Osteoblast (primary cell): ENCODE measurements around the gene RNASE7. TPM values are rescaled to one million over a fixed set of nuclear protein-coding genes. Genes with fewer than 3 reads are reported as not detected.
A peak's percentile ranks its signal among the peaks of the same experiment; 100 is the strongest.
"Not testable (repeated sequence)": the region's sequence is repeated elsewhere in the genome, so short reads cannot be mapped to it uniquely, and the experiment has no call there.

Source experiments
- DNase-seq: peaks from one replicate; pipeline ENCODE4 v3.0.0; 2011; ENCODE audit warnings: low spot score, mixed read lengths; ENCODE audit not compliant: insufficient read length; ENCODE audit errors: missing footprints
- H2AFZ ChIP-seq: 2 replicates; pipeline ENCODE4 v1.6.0; 2011; ENCODE audit warnings: mild to moderate bottlenecking, low read length
- H3K27ac ChIP-seq: 2 replicates; pipeline ENCODE4 v1.5.1; 2011; ENCODE audit warnings: mild to moderate bottlenecking, low read depth, low read length, moderate library complexity
- H3K27me3 ChIP-seq: 2 replicates; pipeline ENCODE4 v1.6.0; 2012; ENCODE audit warnings: mild to moderate bottlenecking, control low read depth, inconsistent platforms, low read length, moderate library complexity; ENCODE audit not compliant: insufficient read depth
- H3K36me3 ChIP-seq: 2 replicates; pipeline ENCODE4 v1.5.1; 2011; ENCODE audit warnings: mild to moderate bottlenecking, low read length, control low read depth, moderate library complexity; ENCODE audit not compliant: insufficient read depth
- H3K4me1 ChIP-seq: 2 replicates; pipeline ENCODE4 v1.5.1; 2011; ENCODE audit warnings: mild to moderate bottlenecking, low read length, control low read depth, moderate library complexity; ENCODE audit not compliant: insufficient read depth
- H3K4me2 ChIP-seq: 2 replicates; pipeline ENCODE4 v1.6.0; 2011; ENCODE audit warnings: mild to moderate bottlenecking, low read length; ENCODE audit not compliant: insufficient read depth
- H3K4me3 ChIP-seq: fragments of 200-600 bp; sonication (generic); 3 replicates; pipeline ENCODE4 v1.5.1; 2012; ENCODE audit warnings: mild to moderate bottlenecking, low read length, inconsistent platforms; ENCODE audit not compliant: insufficient read depth
- H3K79me2 ChIP-seq: 2 replicates; pipeline ENCODE4 v1.6.0; 2012; ENCODE audit warnings: mild to moderate bottlenecking, low read length, control low read depth, inconsistent platforms; ENCODE audit not compliant: insufficient read depth
- H3K9me3 ChIP-seq: 2 replicates; pipeline ENCODE4 v1.5.1; 2011; ENCODE audit warnings: low read depth, low read length, control low read depth
- H4K20me1 ChIP-seq: 2 replicates; pipeline ENCODE4 v1.6.0; 2012; ENCODE audit warnings: mild to moderate bottlenecking, low read length, control low read depth; ENCODE audit not compliant: insufficient read depth
- total RNA-seq: library from RNA; depleted of rRNA; stranded (reverse); fragments of >200 nt; gene quantifications from 2 replicates; pipeline ENCODE4 v1.2.3, GENCODE V29; 2012
- TF ChIP-seq, protein P1 (sequence below): IDR thresholded peaks from 2 replicates; pipeline ENCODE4 v1.5.1; 2011; ENCODE audit warnings: mild to moderate bottlenecking, low read depth, low read length, moderate library complexity; ENCODE audit errors: extremely low read depth

The RNASE7 gene
- total RNA-seq, 1 donor, result not detected

DNA sequence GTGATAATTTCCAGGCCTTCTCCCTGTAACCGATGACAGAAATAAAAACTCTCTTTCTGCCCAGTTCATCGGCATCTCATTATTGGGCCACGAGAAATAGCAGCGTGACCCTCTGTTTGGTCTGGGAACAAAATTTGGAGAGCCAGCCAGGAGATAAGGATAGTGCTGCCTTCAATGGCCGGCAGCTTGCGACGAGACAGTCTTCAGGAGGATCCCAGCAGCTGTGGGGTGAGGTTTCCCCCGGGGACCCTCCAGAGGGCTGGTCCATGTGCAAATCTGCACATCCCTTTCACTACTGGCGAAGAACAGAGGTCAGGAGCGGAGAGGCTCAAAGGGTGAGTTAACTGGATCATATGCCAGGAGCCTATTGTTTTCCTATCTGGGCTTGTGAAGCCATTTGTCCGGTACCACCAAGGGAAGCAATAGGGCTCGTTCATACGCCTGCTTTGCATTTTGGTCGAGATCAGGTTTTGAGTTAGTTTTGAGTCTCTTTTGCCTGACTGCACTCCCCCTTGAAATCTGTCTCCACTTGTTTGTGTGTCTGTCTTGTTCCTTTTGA, 38.3 kb upstream of the RNASE7 start:
- TF ChIP-seq, protein P1, sequence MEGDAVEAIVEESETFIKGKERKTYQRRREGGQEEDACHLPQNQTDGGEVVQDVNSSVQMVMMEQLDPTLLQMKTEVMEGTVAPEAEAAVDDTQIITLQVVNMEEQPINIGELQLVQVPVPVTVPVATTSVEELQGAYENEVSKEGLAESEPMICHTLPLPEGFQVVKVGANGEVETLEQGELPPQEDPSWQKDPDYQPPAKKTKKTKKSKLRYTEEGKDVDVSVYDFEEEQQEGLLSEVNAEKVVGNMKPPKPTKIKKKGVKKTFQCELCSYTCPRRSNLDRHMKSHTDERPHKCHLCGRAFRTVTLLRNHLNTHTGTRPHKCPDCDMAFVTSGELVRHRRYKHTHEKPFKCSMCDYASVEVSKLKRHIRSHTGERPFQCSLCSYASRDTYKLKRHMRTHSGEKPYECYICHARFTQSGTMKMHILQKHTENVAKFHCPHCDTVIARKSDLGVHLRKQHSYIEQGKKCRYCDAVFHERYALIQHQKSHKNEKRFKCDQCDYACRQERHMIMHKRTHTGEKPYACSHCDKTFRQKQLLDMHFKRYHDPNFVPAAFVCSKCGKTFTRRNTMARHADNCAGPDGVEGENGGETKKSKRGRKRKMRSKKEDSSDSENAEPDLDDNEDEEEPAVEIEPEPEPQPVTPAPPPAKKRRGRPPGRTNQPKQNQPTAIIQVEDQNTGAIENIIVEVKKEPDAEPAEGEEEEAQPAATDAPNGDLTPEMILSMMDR, result no peak
- Histone ChIP-seq H2AFZ (no peak overlapping the region), H3K27ac (no peak overlapping the region), H3K4me3 (no peak overlapping the region), H3K79me2 (no peaks in the 10 kb centered on the region), H4K20me1 (no peaks in the 10 kb centered on the region), H3K27me3 (no peaks in the 10 kb centered on the region), H3K4me1 (no peaks in the 10 kb centered on the region), H3K36me3 (no peaks in the 10 kb centered on the region), H3K9me3 (no peaks in the 10 kb centered on the region), H3K4me2 (no peak overlapping the region)
- no peak for DNase-seq

DNA sequence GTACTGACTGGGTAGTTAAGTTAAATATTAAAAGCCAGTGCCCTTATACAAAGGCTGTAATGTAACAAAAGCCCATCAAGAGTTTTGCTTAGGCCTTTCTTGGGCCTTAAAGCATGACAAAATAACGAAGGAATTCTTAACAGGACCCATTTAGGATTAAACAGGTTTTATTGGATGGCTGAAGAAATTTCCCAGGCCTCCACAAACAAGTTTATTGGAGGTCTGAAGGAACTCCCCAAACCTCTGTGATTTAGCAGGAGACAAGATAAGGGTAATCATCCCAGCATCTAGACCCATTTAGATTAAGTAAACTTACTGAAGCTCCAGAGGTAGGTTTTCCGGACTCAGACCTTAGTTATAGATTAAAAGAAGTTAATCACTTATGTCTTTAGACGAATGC, 32.4 kb upstream of the RNASE7 start:
- not testable (repeated sequence) for H3K4me1 ChIP-seq, H3K36me3 ChIP-seq, H4K20me1 ChIP-seq, H3K79me2 ChIP-seq, H3K4me2 ChIP-seq, H3K27ac ChIP-seq, DNase-seq, H3K9me3 ChIP-seq, H3K4me3 ChIP-seq, H2AFZ ChIP-seq
- peaks cover 17% of the 10 kb centered on the region for H3K27me3 ChIP-seq

GRCh38 chr14:21011136-21011535, 31.0 kb upstream of the RNASE7 start:
- no peaks in the 10 kb centered on the region for H3K79me2 ChIP-seq
- no peak overlapping the region for H3K4me3 ChIP-seq
- no peak for DNase-seq
- H3K4me2 ChIP-seq, result no peak overlapping the region
- no peak overlapping the region for H3K27ac ChIP-seq
- no peaks in the 10 kb centered on the region for H3K4me1 ChIP-seq
- no peaks in the 10 kb centered on the region for H3K9me3 ChIP-seq
- H3K36me3 ChIP-seq, result no peaks in the 10 kb centered on the region
- TF ChIP-seq, protein P1, result no peak
- H3K27me3 ChIP-seq, result peaks cover 20% of the 10 kb centered on the region
- H4K20me1 ChIP-seq, result no peaks in the 10 kb centered on the region
- no peak overlapping the region for H2AFZ ChIP-seq

- Histone ChIP-seq H3K4me1 (no peaks in the 10 kb centered on the region), H2AFZ (no peak overlapping the region), H3K4me3 (no peak overlapping the region), H3K9me3 (no peaks in the 10 kb centered on the region), H3K79me2 (no peaks in the 10 kb centered on the region), H4K20me1 (no peaks in the 10 kb centered on the region), H3K27me3 (peaks cover 20% of the 10 kb centered on the region), H3K36me3 (no peaks in the 10 kb centered on the region), H3K4me2 (no peak overlapping the region), H3K27ac (no peak overlapping the region)
- TF ChIP-seq, protein P1, result peak; percentile 89
- peak; percentile 78 for DNase-seq
Measured at GRCh38 chr14:21014761-21015190, 27.4 kb upstream of the RNASE7 start.
